T-cell (primary cell): ENCODE results near the gene CRYGS. TPM values are rescaled to one million over a fixed set of nuclear protein-coding genes. Genes with fewer than 3 reads are reported as not detected.

Experiments used
- ATAC-seq, 4 experiments: fragments of 200-7000 bp in 3 of 4; fragments of 150-1000 bp in 1 of 4; cut with Tn5 transposase; replicated peaks in 1 of 4; 1 replicate in 3 of 4; 2 replicates in 1 of 4; pipeline ENCODE4 v1.10.0; 2021; ENCODE audit warnings: moderate library complexity in 3 of 4, mild to moderate bottlenecking in 2 of 4, moderate number of reproducible peaks in 1 of 4
- CTCF ChIA-PET, 2 donors: fragments of 300-600 bp; sonication (Branson Sonifier 250); formaldehyde crosslinking; loops; one replicate each; lab custom pipeline; 2022; ENCODE audit warnings: antibody characterized with exemption in 2 of 2; lab: Charles Lee
- POLR2A ChIA-PET, 2 donors: fragments of 300-600 bp; sonication (Branson Sonifier 250); formaldehyde crosslinking; loops; one replicate each; lab custom pipeline; 2022; ENCODE audit warnings: antibody characterized with exemption in 2 of 2; lab: Charles Lee
- DNase-seq, 35 experiments: peaks; one replicate each; pipeline versions ENCODE4 v3.0.0 to v3.0.0-alpha.2; 2013 to 2023
- H3K27ac ChIP-seq: one replicate; pipeline ENCODE4 v1.5.1; 2013; ENCODE audit warnings: low read length
- H3K27me3 ChIP-seq, 2 experiments: replicated peaks in 1 of 2; 1 replicate in 1 of 2; 2 replicates in 1 of 2; pipeline versions ENCODE4 v1.6.1 to v1.7.0; 2013; ENCODE audit warnings: low read length in 1 of 2, mixed read lengths in 1 of 2; ENCODE audit not compliant: control insufficient read depth in 2 of 2, insufficient read depth in 2 of 2; ENCODE audit errors: extremely low read depth in 1 of 2
- H3K36me3 ChIP-seq, 2 donors: 1 replicate in 1 of 2; 2 replicates in 1 of 2; pipeline versions ENCODE4 v1.6.1 to v1.7.0; 2013; ENCODE audit warnings: low read length in 1 of 2; ENCODE audit not compliant: control insufficient read depth in 2 of 2, insufficient read depth in 1 of 2; ENCODE audit errors: extremely low read depth in 1 of 2
- H3K4me1 ChIP-seq, 2 experiments: 1 replicate in 1 of 2; 2 replicates in 1 of 2; pipeline versions ENCODE4 v1.6.1 to v1.7.0; 2013; ENCODE audit warnings: low read length in 2 of 2, mixed read lengths in 1 of 2; ENCODE audit not compliant: insufficient read depth in 2 of 2, control insufficient read depth in 1 of 2; ENCODE audit errors: extremely low read depth in 1 of 2
- H3K4me3 ChIP-seq, 2 donors: 1 replicate in 1 of 2; 2 replicates in 1 of 2; pipeline versions ENCODE4 v1.5.1 to v1.7.0; 2013; ENCODE audit warnings: mild to moderate bottlenecking in 2 of 2, low read length in 1 of 2, moderate library complexity in 1 of 2; ENCODE audit not compliant: control insufficient read depth in 1 of 2; ENCODE audit errors: extremely low read depth in 1 of 2
- H3K9me3 ChIP-seq: 2 replicates; pipeline ENCODE4 v1.7.0; 2013
- H3K27ac Mint-ChIP-seq, 2 donors: one replicate each; pipeline ENCODE4 v1.8.0; 2020 to 2021; ENCODE audit warnings: mild to moderate bottlenecking in 2 of 2, mixed read lengths in 2 of 2
- H3K27me3 Mint-ChIP-seq, 2 donors: one replicate each; pipeline ENCODE4 v1.8.0; 2021 to 2022; ENCODE audit warnings: mixed read lengths in 2 of 2
- H3K36me3 Mint-ChIP-seq: one replicate; pipeline ENCODE4 v1.8.0; 2021; ENCODE audit warnings: mixed read lengths
- H3K4me1 Mint-ChIP-seq, 3 donors: one replicate each; pipeline ENCODE4 v1.8.0; 2020 to 2022; ENCODE audit warnings: mixed read lengths in 3 of 3, mild to moderate bottlenecking in 1 of 3
- H3K4me3 Mint-ChIP-seq, 3 donors: one replicate each; pipeline ENCODE4 v1.8.0; 2020 to 2022; ENCODE audit warnings: mild to moderate bottlenecking in 3 of 3, mixed read lengths in 3 of 3, moderate library complexity in 3 of 3
- H3K9me3 Mint-ChIP-seq, 3 donors: one replicate each; pipeline ENCODE4 v1.8.0; 2020 to 2022; ENCODE audit warnings: mixed read lengths in 3 of 3
- WGBS: methylation state at CpG from one replicate; pipeline ENCODE4 v1.1.5; 2013; ENCODE audit warnings: missing lambda C conversion rate; ENCODE audit not compliant: insufficient coverage; 5-methylcytosine and 5-hydroxymethylcytosine counted together
- total RNA-seq, 35 experiments: library from RNA in 6 of 35; stranded (reverse) in 6 of 35; fragments of 120-200 nt in 1 of 35; gene quantifications; one replicate each; pipeline versions ENCODE4 v1.2.1 to v1.2.4 and lab custom pipeline; 2013 to 2026

CRYGS gene
- total RNA-seq, 5 donors from 2014 or later (not counting 1 experiment from before 2014, with no cell fraction given), result 5.5 to 10.4 (median 7.8) TPM

DNA sequence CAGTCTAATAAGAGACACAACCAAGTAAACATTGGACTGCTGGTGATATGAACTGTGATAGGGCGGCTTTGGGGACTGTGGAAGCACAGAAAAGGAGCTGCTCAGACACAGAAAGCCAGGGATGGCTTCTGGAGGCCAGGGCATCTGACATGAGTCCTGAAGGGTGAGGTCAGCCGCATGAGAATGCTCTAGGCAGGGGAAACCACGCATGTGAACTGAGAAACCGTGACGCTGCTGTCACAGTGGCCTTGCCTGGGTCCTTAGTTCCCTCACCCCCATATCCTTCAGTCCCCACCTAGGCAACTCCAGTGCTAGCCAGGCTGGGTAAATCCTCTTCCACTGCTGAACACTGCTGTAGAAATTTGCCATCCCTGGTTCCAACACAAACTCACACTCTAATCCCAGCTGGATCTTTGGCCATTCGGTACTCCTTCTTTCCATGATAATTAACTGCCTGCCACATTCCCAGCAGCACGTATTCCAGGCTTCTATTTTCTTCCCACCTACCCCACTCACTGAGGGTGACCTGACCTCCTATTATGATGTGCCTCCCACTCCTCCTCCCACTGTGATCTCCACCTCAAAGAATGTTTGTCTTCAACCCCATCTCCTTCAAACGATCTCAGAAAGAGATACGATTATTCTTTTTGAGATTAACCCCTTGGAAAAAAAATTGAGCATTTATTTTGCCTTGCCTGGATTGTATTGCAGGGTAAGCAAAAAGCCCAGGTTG, 31.4 kb downstream of the CRYGS start:
- H3K9me3 Mint-ChIP-seq, result no peaks in the 10 kb centered on the region
- no peaks in the 10 kb centered on the region for H3K27me3 Mint-ChIP-seq
- H3K4me1 ChIP-seq, result peaks cover 30 to 36% of the 10 kb centered on the region in 2 experiments
- H3K4me3 ChIP-seq, result no peak overlapping the region
- DNase-seq, result no peak
- WGBS, result 72% methylated on average over 7 of the region's 9 CpGs
- H3K36me3 Mint-ChIP-seq, result no peaks in the 10 kb centered on the region
- no peaks in the 10 kb centered on the region for H3K9me3 ChIP-seq
- CTCF ChIA-PET, result interaction anchor here in 1 of 2 donors (0.6 kb wide), 1 partner anchor 528 kb away, joined by 6 read pairs; no protein-coding TSS in a partner anchor
- no peaks in the 10 kb centered on the region for H3K36me3 ChIP-seq
- H3K27ac Mint-ChIP-seq, result no peak overlapping the region
- no peak overlapping the region for H3K4me3 Mint-ChIP-seq
- peaks cover 0 to 5% of the 10 kb centered on the region in 2 experiments for H3K27me3 ChIP-seq
- H3K27ac ChIP-seq, result no peak overlapping the region
- POLR2A ChIA-PET, result no interaction called here
- peaks cover 31 to 43% (median 32%) of the 10 kb centered on the region in 3 donors for H3K4me1 Mint-ChIP-seq
- ATAC-seq, result no peak

DNA sequence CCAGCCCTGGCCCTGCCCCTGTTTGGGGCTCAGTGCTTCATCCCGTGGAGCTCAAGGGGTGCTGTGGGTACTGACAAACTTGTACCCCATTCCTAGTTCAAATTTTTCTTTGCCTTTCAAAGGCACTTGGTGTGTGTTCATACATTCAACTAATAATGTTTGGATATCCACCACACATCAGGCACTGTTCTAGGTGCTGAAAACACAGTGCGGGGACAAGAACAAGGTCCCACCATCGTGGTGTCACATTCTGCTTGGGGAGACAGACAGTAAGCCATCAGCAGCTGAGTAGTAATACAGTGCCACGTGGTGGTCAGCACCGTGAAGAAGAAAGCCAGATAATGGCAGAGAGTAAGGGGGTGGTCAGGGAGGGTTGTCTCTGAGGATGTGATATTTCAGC, 32.5 kb downstream of the CRYGS start:
- Mint-ChIP-seq H3K27me3 (no peaks in the 10 kb centered on the region), H3K4me1 (peaks cover 23 to 34% (median 26%) of the 10 kb centered on the region in 3 donors), H3K36me3 (no peaks in the 10 kb centered on the region), H3K9me3 (no peaks in the 10 kb centered on the region), H3K4me3 (no peak overlapping the region), H3K27ac (no peak overlapping the region)
- no peak overlapping the region for H3K4me3 ChIP-seq
- 85% methylated on average over 5 of the region's 5 CpGs for WGBS
- no peak for DNase-seq
- H3K27ac ChIP-seq, result no peak overlapping the region
- no peaks in the 10 kb centered on the region for H3K36me3 ChIP-seq
- no peaks in the 10 kb centered on the region for H3K9me3 ChIP-seq
- ChIA-PET CTCF (interaction anchor here (1.0 kb wide), 2 partner anchors 29 kb away, joined by 3 to 5 read pairs; no protein-coding TSS in a partner anchor), POLR2A (no interaction called here)
- ATAC-seq, result no peak
- H3K4me1 ChIP-seq, result peaks cover 20 to 26% of the 10 kb centered on the region in 2 experiments
- H3K27me3 ChIP-seq, result peaks cover 0 to 8% of the 10 kb centered on the region in 2 experiments

GRCh38 chr3:186511245-186511644, 32.9 kb downstream of the CRYGS start:
- H3K4me3 ChIP-seq, result no peak overlapping the region
- H3K36me3 ChIP-seq, result no peaks in the 10 kb centered on the region
- POLR2A ChIA-PET, result no interaction called here
- WGBS, result no CpG with 5 or more reads among the region's 4 CpGs
- H3K27me3 Mint-ChIP-seq, result no peaks in the 10 kb centered on the region
- H3K27ac Mint-ChIP-seq, result no peak overlapping the region
- DNase-seq (no peak), ATAC-seq (no peak)
- peaks cover 20 to 29% (median 21%) of the 10 kb centered on the region in 3 donors for H3K4me1 Mint-ChIP-seq
- CTCF ChIA-PET, result interaction anchor here (1.0 kb wide), 2 partner anchors 29 kb away, joined by 3 to 5 read pairs; no protein-coding TSS in a partner anchor
- H3K9me3 ChIP-seq, result no peaks in the 10 kb centered on the region
- H3K4me3 Mint-ChIP-seq, result no peak overlapping the region
- H3K36me3 Mint-ChIP-seq, result peaks cover 2% of the 10 kb centered on the region
- peaks cover 0 to 8% of the 10 kb centered on the region in 2 experiments for H3K27me3 ChIP-seq
- peaks cover 17 to 21% of the 10 kb centered on the region in 2 experiments for H3K4me1 ChIP-seq
- no peak overlapping the region for H3K27ac ChIP-seq
- no peaks in the 10 kb centered on the region for H3K9me3 Mint-ChIP-seq

DNA sequence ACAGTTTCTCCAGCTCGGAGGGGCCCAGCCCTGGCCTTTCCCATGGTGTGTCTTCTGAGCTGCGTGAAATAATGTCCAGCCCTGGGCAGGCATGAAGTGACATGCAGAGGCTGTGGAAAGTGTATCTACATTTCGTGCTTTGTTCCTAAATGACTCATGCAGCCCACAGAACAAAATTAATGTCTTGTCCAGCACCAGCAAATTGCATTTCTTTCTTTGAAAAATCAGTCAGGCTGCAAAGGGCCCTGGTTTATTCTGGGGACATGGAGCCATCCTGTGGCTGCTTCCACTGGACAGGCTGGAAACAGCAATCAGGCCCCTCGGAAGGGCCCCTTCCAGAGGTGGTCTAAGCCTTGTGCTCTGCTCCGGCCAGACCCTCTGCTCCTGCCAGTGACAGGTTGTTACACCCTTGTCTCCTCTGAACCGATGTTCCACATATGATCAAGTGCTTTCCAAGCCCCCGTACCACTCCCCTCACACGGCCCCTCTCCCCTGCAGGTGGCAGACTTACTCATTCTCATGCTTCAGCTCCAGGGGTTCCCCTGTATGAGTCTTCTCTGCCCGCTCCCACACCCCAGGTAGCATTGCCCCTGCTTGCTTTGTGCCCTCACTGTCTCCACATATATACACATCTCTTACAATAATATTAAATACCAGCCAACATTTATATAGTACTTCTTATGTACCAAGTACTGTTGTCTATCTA, 33.7 kb downstream of the CRYGS start:
- DNase-seq (no peak), ATAC-seq (no peak)
- Mint-ChIP-seq H3K27me3 (no peaks in the 10 kb centered on the region), H3K36me3 (peaks cover 3% of the 10 kb centered on the region), H3K4me3 (no peak overlapping the region), H3K4me1 (peaks cover 14 to 22% (median 14%) of the 10 kb centered on the region in 3 donors), H3K27ac (no peak overlapping the region), H3K9me3 (no peaks in the 10 kb centered on the region)
- WGBS, result 66% methylated on average over 8 of the region's 9 CpGs
- CTCF ChIA-PET, result interaction anchor here in 1 of 2 donors (1.0 kb wide), 1 partner anchor 30 kb away, joined by 3 read pairs; no protein-coding TSS in a partner anchor
- H3K4me1 ChIP-seq, result peaks cover 10 to 14% of the 10 kb centered on the region in 2 experiments
- no peak overlapping the region for H3K4me3 ChIP-seq
- no peak overlapping the region for H3K27ac ChIP-seq
- H3K9me3 ChIP-seq, result no peaks in the 10 kb centered on the region
- H3K27me3 ChIP-seq, result peaks cover 0 to 8% of the 10 kb centered on the region in 2 experiments
- POLR2A ChIA-PET, result no interaction called here
- H3K36me3 ChIP-seq, result no peaks in the 10 kb centered on the region

DNA sequence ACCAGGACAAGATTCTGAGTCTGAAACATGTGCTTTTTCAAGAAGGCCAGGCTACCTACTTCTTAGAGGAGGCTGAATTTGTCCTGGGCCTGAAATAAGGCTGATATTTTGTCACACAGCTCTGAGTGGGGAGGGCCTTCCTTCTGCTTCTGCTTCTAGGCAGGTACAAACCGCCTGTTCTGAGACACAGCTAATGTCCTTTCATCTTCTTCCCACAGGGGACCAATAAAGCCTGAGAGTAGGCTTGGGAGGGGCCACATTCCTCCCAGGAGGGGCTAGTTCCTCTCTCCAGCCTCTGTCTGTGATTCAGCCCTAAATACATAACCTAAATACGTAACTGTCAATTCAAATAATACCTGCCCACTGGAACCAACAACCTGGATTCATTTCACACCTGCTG, 34.8 kb downstream of the CRYGS start:
- Mint-ChIP-seq H3K4me3 (no peak overlapping the region), H3K27ac (no peak overlapping the region), H3K4me1 (peaks cover 3 to 11% (median 3%) of the 10 kb centered on the region in 3 donors), H3K9me3 (no peaks in the 10 kb centered on the region), H3K27me3 (no peaks in the 10 kb centered on the region), H3K36me3 (peaks cover 3% of the 10 kb centered on the region)
- H3K4me3 ChIP-seq, result no peak overlapping the region
- POLR2A ChIA-PET, result no interaction called here
- CTCF ChIA-PET, result no interaction called here
- no peaks in the 10 kb centered on the region for H3K36me3 ChIP-seq
- H3K9me3 ChIP-seq, result no peaks in the 10 kb centered on the region
- peaks cover 0 to 8% of the 10 kb centered on the region in 2 experiments for H3K27me3 ChIP-seq
- ATAC-seq (no peak), DNase-seq (no peak)
- H3K4me1 ChIP-seq, result peaks cover 1 to 3% of the 10 kb centered on the region in 2 experiments
- no peak overlapping the region for H3K27ac ChIP-seq
- no CpG with 5 or more reads among the region's 2 CpGs for WGBS

- Histone ChIP-seq H3K4me3 (no peak overlapping the region), H3K27me3 (peaks cover 0 to 8% of the 10 kb centered on the region in 2 experiments), H3K27ac (no peak overlapping the region), H3K4me1 (peaks cover 2 to 10% of the 10 kb centered on the region in 2 experiments), H3K36me3 (no peaks in the 10 kb centered on the region), H3K9me3 (no peaks in the 10 kb centered on the region)
- 55% methylated on average over 2 of the region's 2 CpGs for WGBS
- Mint-ChIP-seq H3K4me1 (peaks cover 10 to 14% (median 11%) of the 10 kb centered on the region in 3 donors), H3K9me3 (no peaks in the 10 kb centered on the region), H3K27ac (no peak overlapping the region), H3K4me3 (no peak overlapping the region), H3K36me3 (peaks cover 3% of the 10 kb centered on the region), H3K27me3 (no peaks in the 10 kb centered on the region)
- DNase-seq (no peak), ATAC-seq (no peak)
- POLR2A ChIA-PET, result no interaction called here
- CTCF ChIA-PET, result no interaction called here
Measured at GRCh38 chr3:186506857-186507256, 37.3 kb downstream of the CRYGS start.
